Caco-2 (cell line): ENCODE data around the gene MRPS27. TPM values are rescaled to one million over a fixed set of nuclear protein-coding genes. Genes with fewer than 3 reads are reported as not detected.

Source experiments
- microRNA-seq: library from miRNA; unstranded; fragments of <30 nt; microRNA quantifications from one replicate; pipeline ENCODE4 v1.2.0, GENCODE V29; 2022
- total RNA-seq: library from RNA; stranded (reverse); gene quantifications from 2 replicates; pipeline ENCODE4 v1.2.3, GENCODE V29; 2022

Gene MRPS27
- total RNA-seq, 1 experiment from 2014 or later, result 71.1 TPM

Small RNA genes lying within 50 kb of the gene (microRNA-seq; reads per million reads assigned to microRNA genes)
- not detected for gene MIR4803

Other genes with a start within 250 kb of the MRPS27 start
- 0.66 and 0.77 TPM in 2 replicates for gene MAP1B, start 212.8 kb downstream of the MRPS27 start, total RNA-seq
- 11.6 and 12.5 TPM in 2 replicates for gene PTCD2, start 133 bp upstream of the MRPS27 start, total RNA-seq
- not detected in 2 replicates for gene ZNF366, start 187.2 kb upstream of the MRPS27 start, total RNA-seq